ENCODE data around the gene ITFG1.
"Not testable (repeated sequence)": the region's sequence is repeated elsewhere in the genome, so short reads cannot be mapped to it uniquely, and the experiment has no call there.

The ITFG1 gene

DNA sequence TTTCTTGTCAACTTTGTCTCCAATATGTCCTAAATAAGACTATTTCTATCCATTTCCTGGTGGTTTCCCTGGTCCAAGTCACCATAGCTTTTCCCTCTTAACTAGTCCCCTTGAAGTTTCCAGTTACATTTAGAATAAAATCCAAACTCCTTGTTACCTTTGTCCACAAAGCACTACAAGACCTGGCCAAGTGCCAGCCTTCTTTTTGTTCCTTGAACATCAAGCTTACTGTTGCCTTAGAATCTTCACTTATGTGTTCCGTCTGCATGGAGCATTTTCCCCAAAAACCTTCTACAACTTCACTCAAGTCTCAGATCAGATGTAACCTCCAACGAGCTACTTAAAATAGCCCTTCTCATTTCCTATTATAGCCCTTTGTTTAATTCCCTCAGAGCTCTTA lies 101.4 kb downstream of the ITFG1 start:
- H3K36me3 ChIP-seq (ENCODE audit: control insufficient read depth in 2 of 2, insufficient read depth in 2 of 2, low read length in 2 of 2), result peaks cover 0 to 6% of the 10 kb centered on the region in 2 donors
- no peaks in the 10 kb centered on the region for H3K9me3 ChIP-seq (ENCODE audit: control insufficient read depth in 2 of 2, low read length in 2 of 2)
- H3K9ac ChIP-seq (ENCODE audit: low read depth in 1 of 2, low read length in 2 of 2), result no peak overlapping the region
- no peak overlapping the region for H3K4me3 ChIP-seq (ENCODE audit: low read length in 2 of 2)
- H3K4me1 ChIP-seq (ENCODE audit: control insufficient read depth in 2 of 2, insufficient read depth in 2 of 2, low read length in 2 of 2), result no peaks in the 10 kb centered on the region
- H3K27me3 ChIP-seq (ENCODE audit: control insufficient read depth in 2 of 2, insufficient read depth in 2 of 2, low read length in 2 of 2), result no peaks in the 10 kb centered on the region
- no peak overlapping the region for H3K27ac ChIP-seq (ENCODE audit: low read depth in 2 of 2, low read length in 2 of 2)

DNA sequence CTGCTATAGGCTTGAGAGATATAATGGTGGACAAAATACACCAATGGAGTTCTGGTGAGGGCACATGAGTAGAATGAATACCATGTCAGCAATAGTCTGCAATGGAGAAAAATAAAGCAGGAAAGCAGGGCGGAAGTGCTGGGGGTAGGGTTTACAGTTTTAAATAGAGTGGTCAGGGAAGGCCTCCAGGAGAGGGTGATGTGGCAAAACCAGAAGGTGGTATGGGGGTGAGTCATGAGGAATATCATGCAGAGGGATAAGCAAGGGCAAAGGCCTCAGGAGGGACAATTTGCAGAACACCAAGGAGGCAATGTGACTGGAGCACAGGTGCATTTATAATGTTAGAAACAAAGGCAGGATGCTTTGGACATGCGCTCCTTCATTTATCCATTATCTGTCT lies 102.0 kb downstream of the ITFG1 start:
- H3K27ac ChIP-seq (ENCODE audit: low read depth in 2 of 2, low read length in 2 of 2), result no peak overlapping the region
- H3K36me3 ChIP-seq (ENCODE audit: control insufficient read depth in 2 of 2, insufficient read depth in 2 of 2, low read length in 2 of 2), result peaks cover 0 to 4% of the 10 kb centered on the region in 2 donors
- no peaks in the 10 kb centered on the region for H3K4me1 ChIP-seq (ENCODE audit: control insufficient read depth in 2 of 2, insufficient read depth in 2 of 2, low read length in 2 of 2)
- H3K9me3 ChIP-seq (ENCODE audit: control insufficient read depth in 2 of 2, low read length in 2 of 2), result no peaks in the 10 kb centered on the region
- no peak overlapping the region for H3K4me3 ChIP-seq (ENCODE audit: low read length in 2 of 2)
- no peak overlapping the region for H3K9ac ChIP-seq (ENCODE audit: low read depth in 1 of 2, low read length in 2 of 2)
- no peaks in the 10 kb centered on the region for H3K27me3 ChIP-seq (ENCODE audit: control insufficient read depth in 2 of 2, insufficient read depth in 2 of 2, low read length in 2 of 2)

DNA sequence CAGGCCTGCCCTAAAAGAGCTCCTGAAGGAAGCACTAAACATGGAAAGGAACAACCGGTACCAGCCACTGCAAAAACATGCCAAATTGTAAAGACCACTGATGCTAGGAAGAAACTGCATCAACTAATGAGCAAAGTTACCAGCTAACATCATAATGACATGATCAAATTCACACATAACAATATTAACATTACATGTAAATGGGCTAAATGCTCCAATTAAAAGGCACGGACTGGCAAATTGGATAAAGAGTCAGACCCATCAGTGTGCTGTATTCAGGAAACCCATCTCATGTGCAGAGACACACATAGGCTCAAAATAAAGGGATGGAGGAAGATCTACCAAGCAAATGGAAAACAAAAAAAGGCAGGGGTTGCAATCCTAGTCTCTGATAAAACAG lies 111.8 kb downstream of the ITFG1 start:
- not testable (repeated sequence) for H3K27me3 ChIP-seq (ENCODE audit: control insufficient read depth in 2 of 2, insufficient read depth in 2 of 2, low read length in 2 of 2); H3K4me1 ChIP-seq (ENCODE audit: control insufficient read depth in 2 of 2, insufficient read depth in 2 of 2, low read length in 2 of 2); H3K4me3 ChIP-seq (ENCODE audit: low read length in 2 of 2); H3K36me3 ChIP-seq (ENCODE audit: control insufficient read depth in 2 of 2, insufficient read depth in 2 of 2, low read length in 2 of 2); H3K9me3 ChIP-seq (ENCODE audit: control insufficient read depth in 2 of 2, low read length in 2 of 2); H3K27ac ChIP-seq (ENCODE audit: low read depth in 2 of 2, low read length in 2 of 2); H3K9ac ChIP-seq (ENCODE audit: low read depth in 1 of 2, low read length in 2 of 2)

DNA sequence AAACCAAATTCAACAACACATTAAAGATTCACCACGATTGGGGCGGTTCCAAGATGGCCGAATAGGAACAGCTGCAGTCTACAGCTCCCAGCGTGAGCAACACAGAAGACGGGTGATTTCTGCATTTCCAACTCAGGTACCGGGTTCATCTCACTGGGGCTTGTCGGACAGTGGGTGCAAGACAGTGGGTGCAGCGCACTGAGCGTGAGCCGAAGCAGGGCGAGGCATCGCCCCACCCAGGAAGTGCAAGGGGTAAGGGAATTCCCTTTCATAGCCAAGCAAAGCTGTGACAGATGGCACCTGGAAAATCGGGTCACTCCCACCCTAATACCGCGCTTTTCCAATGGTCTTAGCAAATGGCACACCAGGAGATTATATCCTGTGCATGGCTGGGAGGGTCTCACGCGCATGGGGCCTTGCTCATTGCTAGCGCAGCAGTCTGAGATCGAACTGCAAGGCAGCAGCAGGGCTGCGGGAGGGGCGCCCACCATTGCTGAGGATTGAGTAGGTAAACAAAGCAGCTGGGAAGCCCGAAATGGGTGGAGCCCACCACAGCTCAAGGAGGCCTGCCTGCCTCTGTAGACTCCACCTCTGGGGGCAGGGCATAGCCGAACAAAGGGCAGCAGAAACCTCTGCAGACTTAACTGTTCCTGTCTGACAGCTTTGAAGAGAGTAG lies 113.7 kb downstream of the ITFG1 start:
- not testable (repeated sequence) for H3K27me3 ChIP-seq (ENCODE audit: control insufficient read depth in 2 of 2, insufficient read depth in 2 of 2, low read length in 2 of 2); H3K9me3 ChIP-seq (ENCODE audit: control insufficient read depth in 2 of 2, low read length in 2 of 2); H3K9ac ChIP-seq (ENCODE audit: low read depth in 1 of 2, low read length in 2 of 2); H3K4me1 ChIP-seq (ENCODE audit: control insufficient read depth in 2 of 2, insufficient read depth in 2 of 2, low read length in 2 of 2); H3K36me3 ChIP-seq (ENCODE audit: control insufficient read depth in 2 of 2, insufficient read depth in 2 of 2, low read length in 2 of 2); H3K27ac ChIP-seq (ENCODE audit: low read depth in 2 of 2, low read length in 2 of 2); H3K4me3 ChIP-seq (ENCODE audit: low read length in 2 of 2)

DNA sequence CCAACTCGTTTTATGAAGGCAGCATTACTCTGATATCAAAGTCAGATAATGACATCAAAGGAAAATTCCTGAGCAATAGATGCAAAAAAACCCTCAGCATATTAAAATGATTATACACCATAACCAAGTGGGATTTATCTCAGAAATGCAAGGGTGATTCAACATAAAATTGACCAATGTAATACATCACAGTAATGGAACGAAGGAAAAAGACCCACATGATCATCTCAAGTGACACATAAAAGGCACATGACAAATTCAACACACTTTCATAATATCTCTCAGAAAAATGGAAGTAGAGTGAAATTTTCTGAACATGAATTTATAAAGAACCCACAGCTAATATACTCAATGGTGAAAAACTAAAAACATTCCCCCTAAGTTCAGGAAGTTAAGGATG lies 118.8 kb downstream of the ITFG1 start:
- no peaks in the 10 kb centered on the region for H3K36me3 ChIP-seq (ENCODE audit: control insufficient read depth in 2 of 2, insufficient read depth in 2 of 2, low read length in 2 of 2)
- no peaks in the 10 kb centered on the region for H3K4me1 ChIP-seq (ENCODE audit: control insufficient read depth in 2 of 2, insufficient read depth in 2 of 2, low read length in 2 of 2)
- no peaks in the 10 kb centered on the region for H3K27me3 ChIP-seq (ENCODE audit: control insufficient read depth in 2 of 2, insufficient read depth in 2 of 2, low read length in 2 of 2)

DNA sequence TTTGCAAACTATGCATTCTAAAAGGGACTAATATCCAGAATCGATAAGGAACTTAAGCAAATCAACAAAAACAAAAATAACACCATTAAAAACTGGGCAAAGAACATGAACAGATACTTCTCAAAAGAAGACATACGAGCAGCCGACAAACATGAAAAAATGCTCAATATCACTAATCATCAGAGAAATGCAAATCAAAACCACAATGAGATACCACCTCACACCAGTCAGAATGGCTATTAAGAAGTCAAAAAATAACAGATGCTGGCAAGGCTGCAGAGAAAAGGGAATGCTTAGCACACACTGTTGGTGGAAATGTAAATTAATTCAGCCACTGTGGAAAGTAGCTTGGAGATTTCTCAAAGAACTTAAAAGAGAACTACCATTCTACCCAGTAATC lies 130.3 kb downstream of the ITFG1 start:
- H3K9ac ChIP-seq (ENCODE audit: low read depth in 1 of 2, low read length in 2 of 2); H3K27ac ChIP-seq (ENCODE audit: low read depth in 2 of 2, low read length in 2 of 2); H3K4me3 ChIP-seq (ENCODE audit: low read length in 2 of 2); H3K36me3 ChIP-seq (ENCODE audit: control insufficient read depth in 2 of 2, insufficient read depth in 2 of 2, low read length in 2 of 2); H3K4me1 ChIP-seq (ENCODE audit: control insufficient read depth in 2 of 2, insufficient read depth in 2 of 2, low read length in 2 of 2); H3K9me3 ChIP-seq (ENCODE audit: control insufficient read depth in 2 of 2, low read length in 2 of 2); H3K27me3 ChIP-seq (ENCODE audit: control insufficient read depth in 2 of 2, insufficient read depth in 2 of 2, low read length in 2 of 2): not testable (repeated sequence)

More for the DNA sequence above, 118.8 kb downstream of the ITFG1 start:
- Histone ChIP-seq H3K4me3 (ENCODE audit: low read length in 2 of 2) (no peak overlapping the region), H3K27ac (ENCODE audit: low read depth in 2 of 2, low read length in 2 of 2) (no peak overlapping the region), H3K9me3 (ENCODE audit: control insufficient read depth in 2 of 2, low read length in 2 of 2) (peaks cover 3 to 4% of the 10 kb centered on the region in 2 donors), H3K9ac (ENCODE audit: low read depth in 1 of 2, low read length in 2 of 2) (no peak overlapping the region)

DNA sequence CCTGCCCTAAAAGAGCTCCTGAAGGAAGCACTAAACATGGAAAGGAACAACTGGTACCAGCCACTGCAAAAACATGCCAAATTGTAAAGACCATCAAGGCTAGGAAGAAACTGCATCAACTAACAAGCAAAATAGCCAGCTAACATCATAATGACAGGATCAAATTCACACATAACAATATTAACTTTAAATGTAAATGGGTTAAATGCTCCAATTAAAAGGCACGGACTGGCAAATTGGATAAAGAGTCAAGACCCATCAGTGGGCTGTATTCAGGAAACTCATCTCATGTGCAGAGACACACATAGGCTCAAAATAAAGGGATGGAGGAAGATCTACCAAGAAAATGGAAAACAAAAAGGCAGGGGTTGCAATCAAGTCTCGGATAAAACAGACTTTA lies 136.6 kb downstream of the ITFG1 start:
- not testable (repeated sequence) for H3K4me1 ChIP-seq (ENCODE audit: control insufficient read depth in 2 of 2, insufficient read depth in 2 of 2, low read length in 2 of 2); H3K27ac ChIP-seq (ENCODE audit: low read depth in 2 of 2, low read length in 2 of 2); H3K27me3 ChIP-seq (ENCODE audit: control insufficient read depth in 2 of 2, insufficient read depth in 2 of 2, low read length in 2 of 2); H3K9ac ChIP-seq (ENCODE audit: low read depth in 1 of 2, low read length in 2 of 2); H3K4me3 ChIP-seq (ENCODE audit: low read length in 2 of 2); H3K9me3 ChIP-seq (ENCODE audit: control insufficient read depth in 2 of 2, low read length in 2 of 2); H3K36me3 ChIP-seq (ENCODE audit: control insufficient read depth in 2 of 2, insufficient read depth in 2 of 2, low read length in 2 of 2)

DNA sequence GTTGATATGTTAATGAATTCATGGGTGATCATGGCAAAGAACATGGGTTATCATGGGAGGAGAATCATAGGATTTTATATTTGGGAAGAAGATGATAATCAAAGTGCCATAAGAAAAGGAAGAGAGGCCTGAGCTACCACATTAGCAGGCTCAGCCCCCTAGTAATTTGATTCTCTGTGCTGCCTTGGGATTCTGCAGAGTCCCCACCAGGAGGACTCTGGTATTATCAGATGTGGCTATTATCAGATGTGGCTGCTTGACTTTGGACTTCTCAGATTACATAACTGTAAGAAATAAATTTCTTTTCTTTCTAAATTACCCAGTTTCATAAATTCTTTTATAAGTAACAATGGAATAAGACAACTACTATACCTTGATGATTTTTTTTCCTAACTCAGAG lies 137.6 kb downstream of the ITFG1 start:
- Histone ChIP-seq H3K4me3 (ENCODE audit: low read length in 2 of 2) (no peak overlapping the region), H3K9me3 (ENCODE audit: control insufficient read depth in 2 of 2, low read length in 2 of 2) (no peaks in the 10 kb centered on the region), H3K9ac (ENCODE audit: low read depth in 1 of 2, low read length in 2 of 2) (no peak overlapping the region), H3K4me1 (ENCODE audit: control insufficient read depth in 2 of 2, insufficient read depth in 2 of 2, low read length in 2 of 2) (no peaks in the 10 kb centered on the region), H3K27ac (ENCODE audit: low read depth in 2 of 2, low read length in 2 of 2) (no peak overlapping the region), H3K36me3 (ENCODE audit: control insufficient read depth in 2 of 2, insufficient read depth in 2 of 2, low read length in 2 of 2) (no peaks in the 10 kb centered on the region), H3K27me3 (ENCODE audit: control insufficient read depth in 2 of 2, insufficient read depth in 2 of 2, low read length in 2 of 2) (no peaks in the 10 kb centered on the region)

DNA sequence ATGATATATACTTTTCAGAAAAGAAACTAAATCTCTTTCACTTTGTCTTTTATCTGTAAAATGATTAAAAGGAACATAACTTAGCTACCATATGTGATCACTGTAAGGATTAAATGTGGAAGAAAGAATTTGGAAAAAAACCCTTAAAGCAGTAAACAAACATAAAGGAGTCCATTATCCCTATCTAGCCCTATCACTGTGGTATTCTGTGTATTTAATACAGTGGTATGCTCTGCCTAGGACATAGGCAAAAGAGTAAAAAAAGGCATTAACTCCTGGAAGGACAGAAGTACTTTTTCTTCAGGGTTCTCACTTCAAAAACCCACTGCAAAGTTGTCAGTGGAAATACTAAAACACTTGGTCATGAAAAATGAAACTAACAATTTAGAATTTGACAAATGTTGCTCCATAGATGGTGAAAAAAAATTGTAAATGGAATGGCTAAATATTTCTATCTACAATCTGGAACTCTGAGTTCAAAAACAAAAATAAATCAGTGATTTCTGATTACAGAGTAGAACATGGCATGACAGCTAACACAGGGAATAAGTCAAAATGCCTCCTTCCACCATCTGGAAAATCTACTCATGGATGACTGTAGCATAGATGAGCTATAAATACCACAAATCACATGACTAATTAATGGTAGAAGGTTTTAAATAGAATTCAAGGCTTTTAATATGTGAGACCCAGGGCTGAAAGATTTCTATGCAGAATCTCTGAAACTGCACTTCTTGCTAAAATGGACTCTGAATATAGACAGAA lies 140.1 kb downstream of the ITFG1 start:
- Histone ChIP-seq H3K27me3 (ENCODE audit: control insufficient read depth in 2 of 2, insufficient read depth in 2 of 2, low read length in 2 of 2) (no peaks in the 10 kb centered on the region), H3K27ac (ENCODE audit: low read depth in 2 of 2, low read length in 2 of 2) (no peak overlapping the region), H3K9me3 (ENCODE audit: control insufficient read depth in 2 of 2, low read length in 2 of 2) (no peaks in the 10 kb centered on the region), H3K9ac (ENCODE audit: low read depth in 1 of 2, low read length in 2 of 2) (no peak overlapping the region), H3K36me3 (ENCODE audit: control insufficient read depth in 2 of 2, insufficient read depth in 2 of 2, low read length in 2 of 2) (no peaks in the 10 kb centered on the region), H3K4me3 (ENCODE audit: low read length in 2 of 2) (no peak overlapping the region), H3K4me1 (ENCODE audit: control insufficient read depth in 2 of 2, insufficient read depth in 2 of 2, low read length in 2 of 2) (no peaks in the 10 kb centered on the region)

DNA sequence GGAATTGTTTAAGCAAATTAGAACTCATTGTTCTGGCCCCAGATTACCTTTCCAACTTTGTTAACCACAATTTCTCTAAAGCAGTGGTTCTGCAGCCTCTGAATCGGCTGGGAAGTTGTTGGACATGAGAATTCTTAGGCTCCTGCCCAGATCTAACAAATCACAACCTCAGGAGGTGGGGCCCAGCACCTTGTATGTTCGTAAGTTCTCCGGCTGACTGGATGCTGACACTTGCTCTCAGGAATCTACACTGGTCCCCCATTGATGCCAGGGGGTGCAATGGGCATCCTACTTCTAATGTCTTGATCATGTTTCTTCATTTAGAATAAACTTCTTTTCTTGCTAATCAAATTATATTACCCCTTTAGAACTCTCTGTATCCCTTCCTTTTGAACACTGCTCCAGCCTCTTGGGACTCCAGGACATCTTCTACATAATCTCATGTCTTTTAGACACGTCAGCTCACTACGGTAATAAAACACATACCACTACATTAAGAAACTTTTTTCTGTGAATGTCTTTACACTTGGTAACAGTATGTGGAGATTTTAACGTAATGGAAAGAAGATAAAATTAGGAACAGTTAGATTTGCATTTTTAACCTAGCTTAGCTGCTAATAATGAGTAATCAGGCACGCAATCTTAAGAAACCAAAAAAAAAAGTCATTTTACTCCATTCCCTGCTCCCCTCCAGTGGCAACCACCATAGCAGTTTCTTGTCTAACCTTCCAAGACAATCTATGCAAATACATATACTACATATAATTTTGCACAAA lies 143.2 kb downstream of the ITFG1 start:
- Histone ChIP-seq H3K4me1 (ENCODE audit: control insufficient read depth in 2 of 2, insufficient read depth in 2 of 2, low read length in 2 of 2) (no peaks in the 10 kb centered on the region), H3K27ac (ENCODE audit: low read depth in 2 of 2, low read length in 2 of 2) (no peak overlapping the region), H3K9me3 (ENCODE audit: control insufficient read depth in 2 of 2, low read length in 2 of 2) (no peaks in the 10 kb centered on the region), H3K9ac (ENCODE audit: low read depth in 1 of 2, low read length in 2 of 2) (no peak overlapping the region), H3K27me3 (ENCODE audit: control insufficient read depth in 2 of 2, insufficient read depth in 2 of 2, low read length in 2 of 2) (no peaks in the 10 kb centered on the region), H3K4me3 (ENCODE audit: low read length in 2 of 2) (no peak overlapping the region), H3K36me3 (ENCODE audit: control insufficient read depth in 2 of 2, insufficient read depth in 2 of 2, low read length in 2 of 2) (no peaks in the 10 kb centered on the region)

Data from mucosa of rectum (tissue), 2 donors.